Astrocyte of the spinal cord (primary cell): ENCODE data around the gene LRRC26.
"Not testable (repeated sequence)": the region's sequence is repeated elsewhere in the genome, so short reads cannot be mapped to it uniquely, and the experiment has no call there.

Source experiments
- DNase-seq: peaks from one replicate; pipeline ENCODE4 v3.0.0; 2011; ENCODE audit warnings: low read depth, low spot score
- H3K4me3 ChIP-seq: 2 replicates; pipeline ENCODE4 v1.5.1; 2011; ENCODE audit warnings: low read depth, mild to moderate bottlenecking, low read length, moderate library complexity
- CTCF ChIP-seq: IDR thresholded peaks from 2 replicates; pipeline ENCODE4 v1.5.1; 2012; ENCODE audit warnings: low read depth, mild to moderate bottlenecking, low read length, inconsistent platforms
- in situ Hi-C: cut with HindIII; loops from 2 replicates; pipeline ENCODE4 v1.10.0; 2017; ENCODE audit warnings: low sequenced_read_pairs

Gene LRRC26

GRCh38 chr9:137128158-137128861 lies 41.5 kb downstream of the LRRC26 start:
- in situ Hi-C loops = no loop called here
- H3K4me3 ChIP-seq = peak overlapping the region; percentile 74
- no peak for DNase-seq
- TF ChIP-seq CTCF = no peak

GRCh38 chr9:137127301-137128157 lies 42.3 kb downstream of the LRRC26 start:
- no peak for TF ChIP-seq CTCF
- no peak overlapping the region for H3K4me3 ChIP-seq
- in situ Hi-C loops = no loop called here
- no peak for DNase-seq

GRCh38 chr9:137126786-137127185 lies 43.1 kb downstream of the LRRC26 start:
- no peak for TF ChIP-seq CTCF
- in situ Hi-C loops = no loop called here
- H3K4me3 ChIP-seq = no peak overlapping the region
- DNase-seq = no peak

GRCh38 chr9:137123952-137124462 lies 45.8 kb downstream of the LRRC26 start:
- in situ Hi-C loops, DNase-seq, H3K4me3 ChIP-seq: not testable (repeated sequence)

- in situ Hi-C loops = no loop called here
- no peak overlapping the region for H3K4me3 ChIP-seq
- no peak for TF ChIP-seq CTCF
- DNase-seq = no peak
Observed at GRCh38 chr9:137123468-137123837, 46.4 kb downstream of the LRRC26 start.

- H3K4me3 ChIP-seq, DNase-seq, in situ Hi-C loops: not testable (repeated sequence)
Observed at GRCh38 chr9:137122796-137123467, 46.9 kb downstream of the LRRC26 start.

GRCh38 chr9:137121927-137122795 lies 47.7 kb downstream of the LRRC26 start:
- in situ Hi-C loops, DNase-seq, H3K4me3 ChIP-seq: not testable (repeated sequence)
